ENCODE results near the gene ZC3HAV1.
A peak's percentile ranks its signal among the peaks of the same experiment; 100 is the strongest.

The ZC3HAV1 gene

DNA sequence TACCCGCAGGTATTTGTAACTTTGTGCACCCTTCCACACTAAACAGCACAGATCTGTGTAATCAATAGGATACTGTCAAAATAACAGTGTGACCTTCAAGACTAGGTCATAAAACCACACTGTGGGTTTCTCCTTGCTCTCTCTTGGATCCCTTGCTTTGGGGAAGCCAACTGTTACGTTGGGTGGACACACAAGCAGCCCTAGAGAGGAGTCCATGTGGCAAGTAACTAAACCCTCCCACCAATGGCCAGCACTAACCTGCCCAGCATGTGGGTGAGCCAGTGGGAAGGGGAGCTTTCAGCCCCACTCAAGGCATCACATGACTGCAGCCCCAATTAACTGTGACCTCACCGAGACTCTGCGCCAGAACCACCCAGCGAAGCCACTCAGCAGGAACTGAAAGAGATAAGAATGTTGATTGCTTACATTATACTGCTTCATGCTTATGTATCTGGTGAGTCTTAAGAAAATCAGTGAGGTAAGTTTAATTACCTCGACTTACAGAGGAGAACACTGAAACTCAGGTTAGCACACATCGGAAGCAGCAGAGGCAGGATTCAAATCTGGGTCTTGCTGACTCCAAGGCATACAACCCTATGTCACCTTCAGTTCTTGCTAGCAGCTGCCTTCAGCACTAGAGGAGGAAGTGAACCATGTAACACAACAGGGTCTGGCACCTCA lies 9.4 kb upstream of the ZC3HAV1 start:
- Mint-ChIP-seq H3K9me3 (no peaks in the 10 kb centered on the region), H3K27me3 (no peaks in the 10 kb centered on the region), H3K4me3 (peak overlapping the region; percentile 35), H3K27ac (peak overlapping the region; percentile 84), H3K36me3 (no peaks in the 10 kb centered on the region), H3K4me1 (peaks cover 43% of the 10 kb centered on the region)
- CTCF ChIA-PET = interaction anchor here (1.5 kb wide), 1 partner anchor 9 kb away, joined by 3 read pairs; no protein-coding TSS in a partner anchor
- DNase-seq = peak; percentile 66

DNA sequence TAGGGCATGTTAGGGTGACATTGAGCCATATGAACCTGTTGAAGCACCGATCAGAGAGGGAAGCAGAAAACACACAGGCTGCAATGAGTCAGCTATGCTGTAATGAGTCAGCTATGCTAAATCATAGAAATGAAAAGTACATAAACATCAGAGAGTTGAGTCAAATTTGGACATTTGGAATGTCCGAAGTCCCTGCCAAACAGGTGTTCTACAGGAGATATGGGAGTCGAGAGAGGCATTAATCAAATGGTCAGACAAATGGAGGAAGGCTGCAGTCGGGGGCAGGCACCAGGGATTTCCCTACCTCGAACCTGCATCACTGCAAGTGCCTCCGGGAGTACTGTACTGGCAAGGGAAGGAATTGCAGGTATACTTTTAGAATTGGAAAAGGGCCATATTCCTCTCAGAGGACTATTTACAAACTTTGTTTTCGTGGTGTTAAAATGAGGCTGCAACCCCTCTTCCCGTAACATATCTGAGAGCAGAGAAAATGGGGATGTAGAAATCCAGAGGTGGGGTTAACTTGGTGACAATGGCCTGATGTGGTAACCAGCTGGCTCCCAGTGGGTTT lies 8.8 kb upstream of the ZC3HAV1 start:
- no peaks in the 10 kb centered on the region for H3K36me3 Mint-ChIP-seq
- CTCF ChIA-PET = interaction anchor here (1.5 to 1.9 kb wide), 2 partner anchors 8 to 23 kb away, joined by 3 to 5 read pairs; no protein-coding TSS in a partner anchor
- H3K9me3 Mint-ChIP-seq = no peaks in the 10 kb centered on the region
- no peak overlapping the region for H3K4me3 Mint-ChIP-seq
- H3K4me1 Mint-ChIP-seq = peaks cover 38% of the 10 kb centered on the region
- peak overlapping the region; percentile 84 for H3K27ac Mint-ChIP-seq
- H3K27me3 Mint-ChIP-seq = no peaks in the 10 kb centered on the region
- DNase-seq = no peak

DNA sequence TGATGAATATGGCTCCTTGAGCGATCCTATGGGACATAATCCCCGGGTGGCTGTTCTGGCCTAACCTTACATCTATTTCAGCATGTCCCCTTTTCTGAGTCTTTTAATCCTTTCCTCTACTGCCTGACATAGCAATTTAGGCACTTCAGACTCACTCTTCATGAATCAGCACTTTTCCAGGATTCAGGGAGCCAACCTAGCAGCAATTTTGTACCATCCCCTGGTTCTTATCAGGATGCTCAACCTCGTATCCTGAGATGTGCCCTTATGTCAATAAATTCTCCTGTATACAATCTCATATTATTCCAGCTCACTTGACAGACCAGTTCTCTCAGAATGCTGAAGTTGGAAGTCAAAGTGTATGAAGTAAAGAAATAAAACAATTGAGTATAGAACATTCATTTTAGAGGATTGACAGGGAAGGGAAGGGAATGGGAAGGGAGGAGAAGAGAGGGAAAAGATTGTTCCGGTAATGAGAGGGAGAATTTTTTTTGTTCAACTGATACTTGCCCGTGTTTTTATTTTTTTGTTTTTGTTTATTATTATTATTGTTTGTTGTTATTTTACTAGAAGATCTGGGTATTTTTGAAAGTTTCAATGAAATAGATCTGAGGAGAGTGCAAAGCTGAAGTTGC lies 8.2 kb upstream of the ZC3HAV1 start:
- H3K27ac Mint-ChIP-seq = no peak overlapping the region
- CTCF ChIA-PET = interaction anchor here (1.9 kb wide), 1 partner anchor 23 kb away, joined by 5 read pairs; no protein-coding TSS in a partner anchor
- DNase-seq = no peak

DNA sequence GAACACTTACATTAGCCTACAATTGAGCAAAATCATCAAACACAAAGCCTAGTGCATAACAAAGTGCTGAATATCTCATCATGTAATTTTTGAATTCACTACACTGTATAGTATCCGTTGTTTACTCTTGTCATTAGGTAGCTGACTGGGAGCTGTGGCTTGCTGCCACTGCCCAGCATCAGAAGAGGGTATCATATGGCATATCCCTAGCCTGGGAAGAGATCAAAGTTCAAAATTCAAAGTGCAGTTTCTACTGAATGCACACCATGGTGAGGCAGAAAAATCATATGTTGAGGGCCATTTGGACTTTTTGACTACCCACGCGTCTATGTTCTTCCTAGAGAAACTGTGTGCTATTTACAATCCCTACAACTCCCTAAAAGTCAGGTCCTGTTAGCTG lies 7.5 kb upstream of the ZC3HAV1 start:
- CTCF ChIA-PET = interaction anchor here (1.9 kb wide), 1 partner anchor 22 kb away, joined by 5 read pairs; no protein-coding TSS in a partner anchor
- Mint-ChIP-seq H3K27ac (no peak overlapping the region), H3K9me3 (no peaks in the 10 kb centered on the region), H3K27me3 (peaks cover under 1% of the 10 kb centered on the region), H3K36me3 (peaks cover under 1% of the 10 kb centered on the region), H3K4me3 (no peak overlapping the region), H3K4me1 (peaks cover 51% of the 10 kb centered on the region)
- DNase-seq = no peak

More for the DNA sequence above, 8.2 kb upstream of the ZC3HAV1 start:
- H3K36me3 Mint-ChIP-seq = no peaks in the 10 kb centered on the region
- H3K9me3 Mint-ChIP-seq = no peaks in the 10 kb centered on the region
- no peak overlapping the region for H3K4me3 Mint-ChIP-seq
- peaks cover 44% of the 10 kb centered on the region for H3K4me1 Mint-ChIP-seq
- no peaks in the 10 kb centered on the region for H3K27me3 Mint-ChIP-seq

DNA sequence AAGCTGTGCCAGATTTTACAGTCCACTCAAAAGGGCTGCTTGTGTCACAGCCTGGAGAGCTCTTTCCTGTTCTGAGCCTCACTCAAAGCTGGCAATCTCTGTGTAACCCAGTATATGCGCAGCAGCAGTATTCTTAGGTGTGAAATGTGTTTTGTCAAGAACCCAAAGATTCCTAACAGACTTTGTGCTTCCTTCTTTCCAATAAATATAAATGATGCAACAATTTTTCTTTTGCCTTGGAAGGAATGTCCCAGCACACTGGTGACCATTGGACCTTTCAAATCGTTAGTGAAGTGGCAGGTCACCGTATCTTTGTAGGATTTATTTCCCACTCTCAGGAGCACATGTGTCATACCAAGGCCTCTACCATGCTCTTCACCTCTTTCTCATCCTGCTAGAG lies 5.6 kb upstream of the ZC3HAV1 start:
- Mint-ChIP-seq H3K27ac (no peak overlapping the region), H3K4me1 (peaks cover 68% of the 10 kb centered on the region), H3K27me3 (peaks cover 5% of the 10 kb centered on the region), H3K36me3 (peaks cover 4% of the 10 kb centered on the region), H3K9me3 (peaks cover 3% of the 10 kb centered on the region), H3K4me3 (no peak overlapping the region)
- CTCF ChIA-PET = no interaction called here
- DNase-seq = no peak

DNA sequence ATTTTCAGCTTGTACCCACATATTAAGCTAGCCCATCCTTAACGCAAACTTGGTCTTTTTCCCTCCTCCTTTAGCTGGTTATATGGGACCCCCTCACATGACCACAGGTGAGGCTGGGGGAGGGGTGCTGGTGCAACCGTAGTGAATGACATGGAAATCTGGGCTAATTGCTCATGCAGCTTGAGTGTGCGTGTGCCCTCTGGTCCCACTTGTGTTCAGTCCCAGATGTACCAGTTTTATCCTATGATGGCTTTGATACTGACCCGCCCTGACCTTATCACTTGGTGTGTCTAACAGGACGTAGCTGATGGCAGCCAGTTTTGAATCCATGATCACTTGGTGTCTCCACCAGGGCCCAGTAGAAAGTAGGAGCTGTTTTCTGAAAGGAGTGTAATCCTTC lies 5.1 kb upstream of the ZC3HAV1 start:
- DNase-seq = no peak
- Mint-ChIP-seq H3K4me3 (no peak overlapping the region), H3K36me3 (peaks cover 4% of the 10 kb centered on the region), H3K27me3 (peaks cover 5% of the 10 kb centered on the region), H3K4me1 (peaks cover 70% of the 10 kb centered on the region), H3K27ac (no peak overlapping the region), H3K9me3 (peaks cover 3% of the 10 kb centered on the region)
- CTCF ChIA-PET = no interaction called here

DNA sequence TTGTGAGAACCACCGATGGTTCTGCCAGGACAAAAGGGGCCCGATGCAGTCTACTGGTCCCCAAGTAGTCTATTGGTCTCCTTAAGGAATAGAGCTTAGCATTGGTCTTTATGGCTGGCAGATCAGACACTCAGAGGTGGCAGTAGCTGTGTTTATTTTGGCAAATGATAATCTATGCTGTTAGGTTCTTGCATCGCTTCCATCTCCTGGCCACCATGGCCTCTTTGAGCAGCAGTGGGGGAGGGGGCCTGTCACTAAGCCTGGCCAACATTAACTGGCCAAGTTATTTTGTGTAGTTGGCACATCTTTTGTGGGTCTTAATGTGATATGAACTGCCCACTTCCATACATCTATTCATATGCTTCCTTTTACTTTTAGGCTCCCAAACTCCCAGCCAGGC lies 4.5 kb upstream of the ZC3HAV1 start:
- peaks cover 65% of the 10 kb centered on the region for H3K4me1 Mint-ChIP-seq
- DNase-seq = no peak
- peaks cover 9% of the 10 kb centered on the region for H3K36me3 Mint-ChIP-seq
- no peak overlapping the region for H3K27ac Mint-ChIP-seq
- H3K9me3 Mint-ChIP-seq = peaks cover 3% of the 10 kb centered on the region
- H3K4me3 Mint-ChIP-seq = no peak overlapping the region
- CTCF ChIA-PET = no interaction called here
- H3K27me3 Mint-ChIP-seq = peaks cover 5% of the 10 kb centered on the region

DNA sequence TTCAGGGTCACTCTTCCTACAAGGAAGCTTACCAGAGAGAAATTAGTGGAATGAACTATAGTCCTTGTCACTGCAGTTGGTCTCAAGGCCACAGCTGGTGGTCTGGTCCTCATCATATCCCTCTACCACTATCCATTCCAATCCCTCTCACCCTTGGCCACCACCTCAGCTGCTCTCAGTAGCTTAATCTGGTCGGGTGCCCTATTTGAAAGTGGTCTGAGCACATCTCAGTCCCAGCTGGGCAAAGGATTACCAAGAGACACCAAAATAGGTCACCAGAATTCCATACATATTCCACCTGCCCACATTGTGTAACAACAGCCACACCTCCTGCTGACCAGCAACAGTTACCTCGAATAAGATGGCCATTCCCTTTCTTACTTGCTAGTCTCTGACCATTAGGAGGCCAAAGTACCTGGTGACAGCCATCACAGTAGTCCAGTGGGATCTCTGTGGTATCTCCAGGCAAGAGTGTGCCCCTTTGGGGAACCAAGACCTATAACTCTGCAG lies 3.3 kb upstream of the ZC3HAV1 start:
- peaks cover 18% of the 10 kb centered on the region for H3K36me3 Mint-ChIP-seq
- H3K4me1 Mint-ChIP-seq = peaks cover 53% of the 10 kb centered on the region
- CTCF ChIA-PET = interaction anchor here (0.8 to 1.3 kb wide), 2 partner anchors 18 to 38 kb away, joined by 3 to 4 read pairs; no protein-coding TSS in a partner anchor
- DNase-seq = no peak
- peaks cover 5% of the 10 kb centered on the region for H3K27me3 Mint-ChIP-seq
- H3K27ac Mint-ChIP-seq = no peak overlapping the region
- peaks cover 3% of the 10 kb centered on the region for H3K9me3 Mint-ChIP-seq
- no peak overlapping the region for H3K4me3 Mint-ChIP-seq

DNA sequence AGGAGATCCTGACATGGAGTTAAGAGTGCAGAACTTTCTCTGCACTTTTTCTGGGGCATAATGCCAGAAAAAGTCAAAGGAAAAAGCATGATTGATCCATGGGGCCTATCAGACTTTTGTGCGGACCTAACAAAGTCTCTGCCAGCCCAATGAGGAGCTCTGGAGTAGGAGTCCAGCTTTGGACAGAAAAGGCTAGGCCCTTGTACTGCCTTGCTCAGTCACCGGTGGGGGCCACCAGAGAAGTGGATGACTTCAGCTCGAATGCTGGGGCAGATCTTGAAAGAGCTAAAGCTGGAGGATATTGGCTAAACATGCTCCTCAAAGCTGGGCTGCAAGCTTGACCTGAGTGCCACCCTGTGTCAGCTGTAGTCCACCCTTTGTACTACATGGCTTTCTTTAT lies 2.8 kb upstream of the ZC3HAV1 start:
- CTCF ChIA-PET = interaction anchor here (0.8 to 1.3 kb wide), 2 partner anchors 17 to 37 kb away, joined by 3 to 4 read pairs; no protein-coding TSS in a partner anchor
- peaks cover 5% of the 10 kb centered on the region for H3K27me3 Mint-ChIP-seq
- peaks cover 3% of the 10 kb centered on the region for H3K9me3 Mint-ChIP-seq
- no peak overlapping the region for H3K4me3 Mint-ChIP-seq
- no peak for DNase-seq
- peaks cover 22% of the 10 kb centered on the region for H3K36me3 Mint-ChIP-seq
- H3K4me1 Mint-ChIP-seq = peaks cover 49% of the 10 kb centered on the region
- H3K27ac Mint-ChIP-seq = peak overlapping the region; percentile 96

DNA sequence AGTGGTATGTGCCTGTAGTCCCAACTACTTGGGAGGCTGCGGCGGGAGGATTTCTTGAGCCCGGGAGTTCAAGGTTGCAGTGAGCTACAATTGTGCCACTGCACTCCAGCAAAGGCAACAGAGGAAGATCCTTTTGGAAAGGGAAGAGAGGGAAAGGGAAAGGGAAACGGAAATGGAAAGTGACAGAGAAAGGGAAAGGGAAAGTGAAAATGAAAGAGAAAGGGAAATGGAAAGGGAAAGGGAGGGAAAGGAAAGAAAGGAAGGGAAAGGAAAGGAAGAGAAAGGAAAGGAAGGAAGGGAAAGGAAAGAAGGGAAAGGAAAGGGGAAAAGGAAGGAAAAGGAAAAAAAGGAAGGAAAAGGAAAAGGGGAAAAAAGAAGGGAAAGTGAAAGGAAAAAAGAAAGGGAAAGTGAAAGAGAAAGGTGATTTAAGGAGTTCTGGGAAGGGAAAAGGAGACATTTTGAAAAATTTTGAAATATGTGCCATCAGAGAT lies 2.3 kb upstream of the ZC3HAV1 start:
- peaks cover 3% of the 10 kb centered on the region for H3K9me3 Mint-ChIP-seq
- peak overlapping the region; percentile 96 for H3K27ac Mint-ChIP-seq
- H3K36me3 Mint-ChIP-seq = peaks cover 27% of the 10 kb centered on the region
- H3K4me1 Mint-ChIP-seq = peaks cover 44% of the 10 kb centered on the region
- H3K27me3 Mint-ChIP-seq = peaks cover 5% of the 10 kb centered on the region
- no peak for DNase-seq
- CTCF ChIA-PET = interaction anchor here (1.3 kb wide), 1 partner anchor 17 kb away, joined by 4 read pairs; no protein-coding TSS in a partner anchor
- H3K4me3 Mint-ChIP-seq = peak overlapping the region; percentile 40

DNA sequence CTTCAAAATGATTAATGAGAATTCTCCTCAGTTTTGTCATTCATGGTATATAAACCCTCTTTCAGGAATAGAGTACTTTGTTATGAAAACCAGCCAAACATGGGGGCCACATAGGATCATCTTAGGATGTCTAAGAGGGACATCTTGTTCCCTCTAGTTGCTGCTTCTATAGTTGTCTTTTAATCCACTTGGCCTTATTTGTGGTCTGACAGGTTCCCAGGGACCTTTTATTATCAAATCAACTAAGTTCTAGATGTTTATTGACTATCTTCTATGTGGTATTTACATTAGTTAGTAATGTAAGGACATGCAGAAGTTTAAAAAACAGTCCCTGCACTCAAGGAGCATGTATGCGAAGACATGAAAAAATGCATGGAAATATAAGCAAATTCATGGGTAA lies 1.6 kb upstream of the ZC3HAV1 start:
- Mint-ChIP-seq H3K9me3 (peaks cover 3% of the 10 kb centered on the region), H3K4me3 (peak overlapping the region; percentile 91), H3K4me1 (peaks cover 43% of the 10 kb centered on the region), H3K27ac (peak overlapping the region; percentile 96), H3K36me3 (peaks cover 30% of the 10 kb centered on the region), H3K27me3 (peaks cover 5% of the 10 kb centered on the region)
- CTCF ChIA-PET = interaction anchor here (0.9 to 1.2 kb wide), 3 partner anchors 8 to 94 kb away, joined by 3 read pairs; no protein-coding TSS in a partner anchor
- no peak for DNase-seq

DNA sequence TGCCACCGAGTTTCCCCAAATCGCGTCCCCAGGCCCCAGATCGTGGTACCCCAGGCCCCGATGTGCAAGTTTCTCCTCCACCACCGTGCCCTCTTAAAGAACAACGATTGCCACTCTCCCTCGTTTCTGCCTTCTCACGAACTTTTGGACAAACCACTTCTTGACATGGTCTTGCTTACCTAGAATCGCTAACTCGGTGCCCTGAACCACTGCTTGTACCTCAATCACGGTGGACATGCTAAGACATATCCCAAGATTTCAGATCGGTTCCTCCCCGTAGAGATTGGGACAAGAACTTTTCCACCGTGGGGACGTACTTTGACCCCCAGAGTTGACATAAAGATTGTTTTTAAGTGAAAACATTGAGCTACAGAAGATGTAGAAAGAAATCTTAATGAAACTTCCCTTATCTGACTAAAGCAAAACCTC lies 477 bp upstream of the ZC3HAV1 start:
- no peak for DNase-seq
- CTCF ChIA-PET = interaction anchor here (1.0 to 1.3 kb wide), 3 partner anchors 9 to 23 kb away, joined by 3 to 4 read pairs (median 3); a partner anchor contains a TSS
- peaks cover 37% of the 10 kb centered on the region for H3K4me1 Mint-ChIP-seq
- H3K4me3 Mint-ChIP-seq = peak overlapping the region; percentile 91
- peaks cover 3% of the 10 kb centered on the region for H3K9me3 Mint-ChIP-seq
- peaks cover 5% of the 10 kb centered on the region for H3K27me3 Mint-ChIP-seq
- H3K36me3 Mint-ChIP-seq = peaks cover 38% of the 10 kb centered on the region
- peak overlapping the region; percentile 96 for H3K27ac Mint-ChIP-seq

DNA sequence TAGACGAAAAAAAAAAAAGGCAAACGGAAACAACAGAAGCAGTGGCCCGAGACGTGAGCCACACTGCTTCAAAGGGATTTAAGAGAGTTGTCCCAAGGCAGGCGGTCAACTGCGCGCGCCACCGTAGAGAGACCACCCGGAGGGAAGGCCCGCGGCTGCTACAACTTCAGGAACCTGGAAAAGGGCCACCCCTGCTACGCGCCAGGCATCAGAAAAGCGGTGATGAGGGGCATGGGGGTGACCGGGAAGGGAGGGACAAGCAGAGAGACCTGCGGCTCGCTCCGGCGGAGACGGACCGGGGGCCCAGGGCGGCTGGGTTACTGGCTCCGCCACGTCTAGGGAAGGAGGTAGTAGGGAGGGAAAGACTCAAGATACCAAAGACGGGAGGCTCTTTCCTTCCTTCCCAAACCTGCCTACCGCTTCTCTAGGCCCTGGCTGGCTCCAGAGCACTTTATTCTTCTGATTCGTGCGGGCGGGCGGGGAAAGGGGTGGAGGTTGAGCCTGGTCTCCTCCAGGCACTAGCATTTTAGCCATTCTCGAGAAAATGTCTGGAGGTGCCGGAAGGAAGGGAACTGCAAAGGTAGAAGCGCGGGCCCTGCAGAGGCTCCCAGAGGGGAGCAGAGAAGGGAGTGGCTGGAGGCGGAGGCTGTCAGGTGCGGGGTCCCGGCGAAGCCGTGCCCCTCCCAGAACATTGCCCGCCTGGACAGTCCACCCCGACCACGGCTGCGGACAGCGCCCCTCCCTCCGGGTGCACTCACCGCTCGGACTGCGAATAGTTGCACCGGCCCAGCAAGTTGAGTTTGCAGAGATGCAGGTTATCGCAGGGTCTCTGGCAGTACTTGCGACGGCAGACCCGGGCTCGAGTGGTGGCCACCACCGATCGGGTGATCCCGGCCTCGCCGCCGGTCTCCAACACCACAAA lies 993 bp downstream of the ZC3HAV1 start:
- peaks cover 5% of the 10 kb centered on the region for H3K27me3 Mint-ChIP-seq
- peak; percentile 48 for DNase-seq
- peak overlapping the region; percentile 91 for H3K4me3 Mint-ChIP-seq
- CTCF ChIA-PET = no interaction called here
- peak overlapping the region; percentile 96 for H3K27ac Mint-ChIP-seq
- H3K9me3 Mint-ChIP-seq = peaks cover 3% of the 10 kb centered on the region
- H3K4me1 Mint-ChIP-seq = peaks cover 37% of the 10 kb centered on the region
- peaks cover 49% of the 10 kb centered on the region for H3K36me3 Mint-ChIP-seq
